ENCODE results near the gene ZFP3.
"Not testable (repeated sequence)": the region's sequence is repeated elsewhere in the genome, so short reads cannot be mapped to it uniquely, and the experiment has no call there.

Gene ZFP3

GRCh38 chr17:5124896-5125295 is 46.6 kb downstream of the ZFP3 start:
- DNase-seq (ENCODE audit: low read depth) = not testable (repeated sequence)

DNA sequence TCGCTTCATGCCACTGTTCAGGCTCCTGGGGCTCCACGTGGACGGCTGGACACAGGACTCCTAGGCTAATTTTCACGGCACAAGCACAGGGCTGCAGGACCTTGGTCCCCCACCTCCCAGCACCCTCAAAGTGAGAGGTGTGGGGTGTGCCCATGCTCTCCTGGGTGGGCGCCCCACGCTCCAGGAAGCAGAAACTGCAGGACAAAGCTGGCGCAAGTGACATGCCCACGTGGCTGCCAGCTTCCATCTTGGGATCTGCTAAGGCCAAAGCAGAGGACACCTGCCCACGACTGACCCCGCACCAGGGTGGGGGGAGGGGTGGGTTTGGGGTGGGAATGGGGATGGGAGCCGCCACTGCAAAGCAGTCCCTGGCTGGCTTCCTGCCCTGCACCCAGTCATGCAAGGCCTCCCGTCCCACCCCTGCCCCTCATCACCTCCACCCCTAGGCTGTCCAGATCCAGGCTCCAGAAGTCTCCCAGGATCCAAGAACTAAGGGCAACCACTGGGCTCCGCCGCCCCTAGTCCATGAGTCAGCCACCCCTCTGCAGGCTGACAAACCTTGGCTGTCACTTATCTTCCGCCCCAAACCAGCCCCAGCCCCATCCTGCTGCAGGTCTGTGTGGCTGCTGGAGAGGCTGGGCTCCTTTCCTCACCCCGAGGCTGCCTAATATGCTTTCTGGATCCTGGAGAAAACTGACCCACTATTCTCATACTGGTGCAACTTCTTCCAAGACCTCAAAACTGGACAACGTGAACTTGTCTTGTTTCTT is 48.6 kb downstream of the ZFP3 start:
- no peak for DNase-seq (ENCODE audit: low read depth)

GRCh38 chr17:5127910-5128309 is 49.6 kb downstream of the ZFP3 start:
- DNase-seq (ENCODE audit: low read depth) = no peak

GRCh38 chr17:5128387-5128786 is 50.1 kb downstream of the ZFP3 start:
- DNase-seq (ENCODE audit: low read depth) = not testable (repeated sequence)

DNA sequence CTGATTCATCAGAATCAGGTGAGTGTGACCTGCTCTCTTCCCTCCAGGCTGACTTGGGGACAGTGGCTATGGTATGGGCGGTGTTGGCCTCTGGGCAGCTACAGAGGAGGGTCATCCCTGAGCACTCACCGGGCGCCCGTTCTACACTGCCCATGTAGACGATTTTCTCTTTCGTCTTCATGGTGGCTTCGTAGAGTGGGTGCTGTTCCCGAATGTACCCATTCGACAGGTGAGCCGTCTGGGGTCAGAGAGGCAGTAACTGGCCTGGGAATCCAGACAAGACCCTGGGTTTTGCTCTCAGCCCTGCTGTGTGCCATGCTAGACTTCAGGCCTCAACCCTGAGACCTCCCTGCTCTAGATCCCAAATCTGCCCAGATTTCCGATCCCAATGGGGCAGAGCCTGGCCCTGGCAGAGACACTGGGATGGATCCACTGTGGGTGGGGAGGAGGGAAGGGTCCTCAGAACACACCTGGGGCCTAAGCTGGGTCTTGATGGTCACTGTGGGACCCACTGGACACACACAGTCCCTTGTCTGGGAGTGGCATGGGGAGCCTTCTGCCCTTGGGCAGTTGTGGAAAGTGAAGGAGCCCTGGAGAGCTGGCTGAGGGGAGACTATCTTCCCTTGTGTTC is 50.8 kb downstream of the ZFP3 start:
- no peak for DNase-seq (ENCODE audit: low read depth)

DNA sequence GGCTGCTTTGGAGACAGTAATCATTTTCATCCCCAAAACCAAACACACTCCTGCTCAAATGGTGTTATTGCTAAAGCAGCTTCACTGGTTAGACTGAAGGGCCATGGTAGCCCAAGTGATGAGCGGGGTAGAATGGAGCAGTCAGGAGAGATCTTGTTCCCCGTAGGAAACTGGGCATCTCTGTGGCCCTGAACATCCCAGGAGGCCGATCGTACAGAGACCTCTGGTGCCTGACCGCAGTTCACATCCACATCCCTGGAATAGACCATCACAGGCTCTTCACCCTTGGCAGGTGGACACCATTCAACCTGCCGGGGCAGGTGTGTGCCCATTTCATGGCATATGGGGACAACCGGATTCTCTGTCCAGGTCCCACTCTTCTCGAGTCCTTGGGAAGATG is 51.5 kb downstream of the ZFP3 start:
- DNase-seq (ENCODE audit: low read depth) = not testable (repeated sequence)

DNA sequence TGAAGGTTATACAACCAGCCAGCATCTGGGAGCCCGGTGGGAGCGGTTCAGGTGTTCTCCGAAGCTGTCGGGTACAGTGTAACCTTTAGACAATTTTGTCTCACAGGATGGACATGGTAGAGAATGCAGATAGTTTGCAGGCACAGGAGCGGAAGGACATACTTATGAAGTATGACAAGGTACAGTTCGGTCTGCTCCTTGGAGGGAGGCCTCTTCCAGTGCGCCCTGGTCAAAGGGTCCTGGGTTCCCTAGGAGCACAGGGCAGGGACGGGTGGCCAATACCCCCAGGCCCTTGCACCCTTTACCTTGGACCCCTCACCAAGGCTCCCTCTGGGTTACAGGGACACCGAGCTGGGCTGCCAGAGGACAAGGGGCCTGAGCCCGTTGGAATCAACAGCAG is 52.0 kb downstream of the ZFP3 start:
- DNase-seq (ENCODE audit: low read depth) = not testable (repeated sequence)

- not testable (repeated sequence) for DNase-seq (ENCODE audit: low read depth)
These were observed 52.4 kb downstream of the ZFP3 start for GRCh38 chr17:5130687-5131086.

GRCh38 chr17:5131146-5131715 is 53.0 kb downstream of the ZFP3 start:
- no peak for DNase-seq (ENCODE audit: low read depth)

DNA sequence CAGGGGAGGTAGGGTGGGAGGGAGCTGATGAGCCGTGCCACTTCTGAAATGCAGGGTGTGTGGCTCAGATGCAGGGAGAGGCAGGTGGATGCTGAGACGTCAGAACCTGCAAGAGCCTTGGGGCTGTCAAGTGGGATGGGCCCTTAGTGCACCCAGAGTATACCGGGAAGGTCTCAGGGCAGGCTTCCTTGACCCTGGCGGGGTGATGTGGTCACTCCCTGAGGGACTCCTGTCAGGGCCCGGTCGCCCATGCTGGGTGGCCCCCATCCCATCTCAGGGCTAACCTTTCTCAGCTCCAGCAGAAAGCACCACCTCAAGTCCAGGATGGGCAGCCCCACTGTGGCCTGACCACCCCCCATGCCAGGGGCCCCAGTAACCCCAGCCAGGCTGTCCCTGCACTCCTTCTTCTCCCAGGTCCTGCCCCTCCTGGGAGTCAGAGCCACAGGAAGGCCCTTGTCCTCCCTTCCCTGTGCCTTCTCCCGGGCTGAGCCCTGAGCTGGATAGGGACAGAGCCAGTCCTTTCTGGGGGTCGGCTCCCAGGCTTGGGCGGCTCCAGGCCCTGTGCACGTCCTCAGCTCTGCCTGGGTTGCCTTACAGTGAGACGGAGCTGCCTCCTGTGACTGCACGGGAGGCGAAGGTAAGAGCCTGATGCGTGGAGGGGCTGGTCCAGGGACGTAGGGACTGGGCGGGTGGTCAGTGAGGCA is 53.7 kb downstream of the ZFP3 start:
- DNase-seq (ENCODE audit: low read depth) = not testable (repeated sequence)

DNA sequence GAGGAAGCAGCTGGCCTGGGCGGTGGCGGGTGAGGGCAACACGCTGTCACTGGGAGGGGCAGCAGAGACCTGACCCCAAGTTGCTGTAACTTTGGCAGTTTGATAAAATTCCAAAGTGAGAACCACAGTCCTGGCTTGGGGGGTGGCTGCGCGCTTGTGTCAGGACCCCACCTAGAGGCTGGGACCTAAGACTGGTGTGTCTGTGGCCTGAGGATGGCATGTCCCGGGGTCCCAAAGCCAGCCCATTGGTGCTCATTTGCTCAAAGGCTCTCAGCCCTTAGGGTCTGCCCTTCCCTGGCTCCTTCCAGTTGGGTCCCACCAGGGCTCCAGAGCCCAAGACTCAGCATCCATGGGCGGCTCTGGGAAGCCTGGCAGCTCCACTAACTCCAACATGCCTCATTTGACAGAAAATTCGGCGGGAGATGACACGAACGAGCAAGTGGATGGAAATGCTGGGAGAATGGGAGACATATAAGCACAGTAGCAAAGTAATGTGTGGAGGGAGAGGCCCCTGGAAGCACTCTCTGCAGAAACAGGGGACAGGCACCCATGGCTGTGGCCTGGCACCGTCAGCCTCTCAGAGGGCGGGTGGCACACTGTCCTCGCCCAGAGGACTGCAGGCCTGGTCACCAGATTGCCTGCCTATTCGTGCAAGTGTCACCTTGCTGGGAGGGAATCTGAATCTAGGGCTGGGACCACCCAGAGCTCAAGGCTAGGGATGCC is 54.4 kb downstream of the ZFP3 start:
- not testable (repeated sequence) for DNase-seq (ENCODE audit: low read depth)

- DNase-seq (ENCODE audit: low read depth) = no peak
These were observed 55.0 kb downstream of the ZFP3 start for GRCh38 chr17:5133311-5133710.

- not testable (repeated sequence) for DNase-seq (ENCODE audit: low read depth)
These were observed 55.7 kb downstream of the ZFP3 start for GRCh38 chr17:5133961-5134360.

DNA sequence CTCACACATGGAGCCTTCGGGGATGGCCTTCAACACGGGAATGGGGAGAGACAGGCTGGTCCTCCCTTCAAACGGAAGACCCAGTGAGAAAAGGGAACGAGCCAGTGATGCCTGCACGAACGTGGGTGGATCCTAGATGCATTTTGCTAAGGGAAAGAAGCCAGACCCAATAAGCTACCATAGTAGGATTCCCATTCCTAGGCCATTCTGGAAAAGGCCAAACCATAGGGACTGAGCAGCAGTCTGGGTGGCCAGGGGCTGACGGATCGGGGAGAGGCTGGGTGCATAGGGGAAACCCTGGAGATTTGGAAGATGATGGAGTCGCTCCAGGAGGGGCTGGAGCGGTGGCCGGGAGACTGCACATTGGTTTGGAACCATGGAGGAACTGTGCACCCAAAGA is 56.3 kb downstream of the ZFP3 start:
- not testable (repeated sequence) for DNase-seq (ENCODE audit: low read depth)

DNA sequence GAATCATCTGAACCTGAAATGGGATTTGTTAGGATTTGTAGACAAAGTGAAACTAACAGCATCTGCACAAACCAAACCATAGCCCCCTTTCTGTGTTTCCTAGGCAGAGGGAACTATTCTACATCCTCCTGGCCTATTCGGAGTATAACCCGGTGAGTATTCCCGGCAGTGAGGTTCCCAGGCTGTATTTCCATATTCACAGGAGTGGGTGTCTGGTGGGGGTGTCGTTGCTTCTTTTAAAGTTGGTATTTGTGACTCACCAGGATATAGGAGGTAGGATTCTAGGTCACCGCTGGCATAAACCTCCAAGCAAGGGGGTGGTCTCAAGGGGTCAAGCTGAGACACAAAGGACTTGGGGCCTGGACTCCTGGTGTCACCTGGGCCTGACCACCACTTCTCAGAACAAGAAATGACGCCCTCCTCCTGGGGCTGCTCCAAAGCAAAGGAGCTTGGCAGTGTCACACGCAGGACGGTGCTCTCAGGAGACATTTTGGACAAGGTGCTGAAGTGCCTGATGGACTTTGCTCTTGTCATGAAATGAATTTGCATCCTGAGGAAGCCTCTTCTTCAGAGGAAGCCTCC is 57.0 kb downstream of the ZFP3 start:
- not testable (repeated sequence) for DNase-seq (ENCODE audit: low read depth)

DNA sequence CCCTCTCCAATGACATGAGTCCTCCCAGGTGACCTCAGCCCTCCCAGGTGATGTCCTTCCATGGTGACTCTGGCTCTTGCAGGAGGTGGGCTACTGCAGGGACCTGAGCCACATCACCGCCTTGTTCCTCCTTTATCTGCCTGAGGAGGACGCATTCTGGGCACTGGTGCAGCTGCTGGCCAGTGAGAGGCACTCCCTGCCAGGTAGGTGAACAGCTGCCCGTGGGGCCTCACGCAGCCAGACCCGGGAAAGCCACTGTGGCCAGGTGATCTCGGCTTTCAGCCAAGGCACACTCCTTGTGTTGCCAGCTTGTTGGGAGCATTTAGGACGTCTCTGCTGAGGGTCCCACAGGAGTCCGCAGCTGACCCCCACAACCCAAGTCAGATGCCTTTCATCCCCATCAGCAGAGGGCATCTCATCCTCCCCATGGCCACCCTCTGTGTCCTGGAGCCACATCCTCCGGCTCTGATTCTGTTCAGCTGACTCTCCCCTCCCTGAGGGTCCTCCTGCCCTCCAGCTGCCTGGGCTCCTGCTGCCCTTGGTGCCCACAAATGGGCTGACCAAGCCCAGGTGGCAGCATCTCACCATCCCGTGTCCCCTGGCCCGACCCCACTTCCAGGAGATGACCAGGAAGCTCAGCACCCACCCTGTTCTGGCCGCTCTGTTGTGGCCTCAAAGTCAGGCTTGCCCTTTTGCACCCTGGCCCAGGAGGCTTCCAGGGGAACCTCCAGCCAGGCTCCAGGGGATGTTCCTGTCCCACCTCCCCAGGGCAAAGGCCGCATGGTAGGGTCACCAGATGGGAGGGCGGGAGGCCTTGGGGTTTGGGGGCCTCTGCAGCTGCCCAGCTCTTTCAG is 57.7 kb downstream of the ZFP3 start:
- no peak for DNase-seq (ENCODE audit: low read depth)

DNA sequence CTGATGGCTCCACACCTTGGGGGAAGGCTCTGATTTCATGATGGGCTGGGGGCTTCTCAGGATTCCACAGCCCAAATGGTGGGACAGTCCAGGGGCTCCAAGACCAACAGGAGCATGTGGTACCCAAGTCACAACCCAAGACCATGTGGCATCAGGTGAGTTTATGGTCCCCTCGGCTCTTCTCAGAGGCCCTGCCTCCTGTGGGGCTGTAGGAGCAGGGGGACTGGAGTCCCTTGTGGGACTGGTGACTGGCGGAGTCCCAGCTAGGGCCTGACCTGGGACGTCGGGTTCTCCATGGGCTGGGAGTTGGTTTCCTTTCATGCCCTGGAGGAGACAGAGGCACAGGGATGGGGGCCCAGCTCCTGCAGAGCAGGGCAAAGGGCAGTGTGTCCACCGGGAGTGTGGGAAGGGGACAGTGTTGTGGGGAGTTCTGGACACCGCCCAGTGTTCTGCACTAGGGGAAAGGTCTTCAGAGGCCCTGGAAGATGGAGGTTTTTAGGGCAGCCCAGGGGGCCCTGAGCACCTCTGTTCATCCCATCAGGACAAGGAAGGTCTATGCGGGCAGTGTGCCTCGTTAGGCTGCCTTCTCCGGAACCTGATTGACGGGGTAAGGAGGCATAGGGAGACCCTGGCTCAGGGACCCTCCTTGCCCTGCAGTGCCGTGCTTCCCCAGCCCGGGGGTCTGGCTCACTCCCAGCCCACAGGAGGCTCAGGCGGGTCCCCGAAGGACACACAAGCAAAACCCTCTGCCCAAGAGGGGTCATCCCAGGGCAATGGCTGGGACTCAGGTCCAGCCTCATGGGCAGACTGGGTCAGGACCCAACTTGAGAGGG is 58.5 kb downstream of the ZFP3 start:
- not testable (repeated sequence) for DNase-seq (ENCODE audit: low read depth)

GRCh38 chr17:5137511-5138197 is 59.4 kb downstream of the ZFP3 start:
- DNase-seq (ENCODE audit: low read depth) = not testable (repeated sequence)

DNA sequence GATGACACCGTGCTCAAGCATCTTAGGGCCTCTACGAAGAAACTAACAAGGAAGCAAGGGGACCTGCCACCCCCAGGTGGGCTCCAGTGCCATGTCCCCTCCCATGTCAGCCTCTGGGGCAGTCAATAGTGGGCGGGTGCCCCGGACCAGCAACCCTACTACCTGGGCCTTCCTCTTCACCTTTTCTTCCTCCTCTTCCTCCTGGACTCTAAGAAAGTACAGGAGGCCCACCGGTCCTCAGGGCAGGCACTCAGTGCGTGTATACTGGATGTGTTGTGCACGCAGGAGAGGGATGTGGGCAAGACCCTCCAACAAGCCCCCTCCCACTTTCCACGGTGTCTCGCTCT is 59.9 kb downstream of the ZFP3 start:
- DNase-seq (ENCODE audit: low read depth) = not testable (repeated sequence)

Measured in activated T-cell treated with anti-CD3 and anti-CD28 coated beads for 48 hours (primary cell).